HAP-1 (cell line): ENCODE results near the gene KRTAP10-4.
"Not testable (repeated sequence)": the region's sequence is repeated elsewhere in the genome, so short reads cannot be mapped to it uniquely, and the experiment has no call there.

ENCODE experiments used
- DNase-seq, 2 experiments: peaks; one replicate each; pipeline ENCODE4 v3.0.0-alpha.2; 2016 to 2020; ENCODE audit warnings: low spot score in 2 of 2
- H3K27me3 ChIP-seq: fragments of 250-450 bp; sonication (Bioruptor Pico); 2 replicates; pipeline ENCODE4 v1.5.1; 2020; ENCODE audit warnings: low read depth, mild to moderate bottlenecking, moderate library complexity
- H3K36me3 ChIP-seq: fragments of 250-450 bp; sonication (Bioruptor Pico); replicated peaks from 2 replicates; pipeline ENCODE4 v1.5.1; 2020; ENCODE audit warnings: mild to moderate bottlenecking
- H3K4me1 ChIP-seq: fragments of 250-450 bp; sonication (Bioruptor Pico); 2 replicates; pipeline ENCODE4 v1.5.1; 2020; ENCODE audit warnings: mild to moderate bottlenecking
- H3K4me3 ChIP-seq: fragments of 250-450 bp; sonication (Bioruptor Pico); 2 replicates; pipeline ENCODE4 v1.5.1; 2020; ENCODE audit warnings: mild to moderate bottlenecking, moderate library complexity
- H3K9me3 ChIP-seq: fragments of 250-450 bp; sonication (Bioruptor Pico); 2 replicates; pipeline ENCODE4 v1.5.1; 2020; ENCODE audit warnings: mild to moderate bottlenecking, moderate library complexity
- in situ Hi-C: fragments of 300-500 bp; cut with MboI; formaldehyde crosslinking; loops from 3 replicates; pipeline ENCODE4 v1.14.3; 2020; ENCODE audit warnings: low sequenced_read_pairs, inconsistent platforms, mixed read lengths

Gene KRTAP10-4, protein sequence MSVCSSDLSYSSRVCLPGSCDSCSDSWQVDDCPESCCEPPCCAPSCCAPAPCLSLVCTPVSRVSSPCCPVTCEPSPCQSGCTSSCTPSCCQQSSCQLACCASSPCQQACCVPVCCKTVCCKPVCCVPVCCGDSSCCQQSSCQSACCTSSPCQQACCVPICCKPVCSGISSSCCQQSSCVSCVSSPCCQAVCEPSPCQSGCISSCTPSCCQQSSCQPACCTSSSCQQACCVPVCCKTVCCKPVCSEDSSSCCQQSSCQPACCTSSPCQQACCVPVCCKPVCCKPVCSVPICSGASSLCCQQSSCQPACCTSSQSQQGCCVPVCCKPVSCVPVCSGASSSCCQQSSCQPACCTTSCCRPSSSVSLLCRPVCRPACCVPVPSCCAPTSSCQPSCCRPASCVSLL

DNA sequence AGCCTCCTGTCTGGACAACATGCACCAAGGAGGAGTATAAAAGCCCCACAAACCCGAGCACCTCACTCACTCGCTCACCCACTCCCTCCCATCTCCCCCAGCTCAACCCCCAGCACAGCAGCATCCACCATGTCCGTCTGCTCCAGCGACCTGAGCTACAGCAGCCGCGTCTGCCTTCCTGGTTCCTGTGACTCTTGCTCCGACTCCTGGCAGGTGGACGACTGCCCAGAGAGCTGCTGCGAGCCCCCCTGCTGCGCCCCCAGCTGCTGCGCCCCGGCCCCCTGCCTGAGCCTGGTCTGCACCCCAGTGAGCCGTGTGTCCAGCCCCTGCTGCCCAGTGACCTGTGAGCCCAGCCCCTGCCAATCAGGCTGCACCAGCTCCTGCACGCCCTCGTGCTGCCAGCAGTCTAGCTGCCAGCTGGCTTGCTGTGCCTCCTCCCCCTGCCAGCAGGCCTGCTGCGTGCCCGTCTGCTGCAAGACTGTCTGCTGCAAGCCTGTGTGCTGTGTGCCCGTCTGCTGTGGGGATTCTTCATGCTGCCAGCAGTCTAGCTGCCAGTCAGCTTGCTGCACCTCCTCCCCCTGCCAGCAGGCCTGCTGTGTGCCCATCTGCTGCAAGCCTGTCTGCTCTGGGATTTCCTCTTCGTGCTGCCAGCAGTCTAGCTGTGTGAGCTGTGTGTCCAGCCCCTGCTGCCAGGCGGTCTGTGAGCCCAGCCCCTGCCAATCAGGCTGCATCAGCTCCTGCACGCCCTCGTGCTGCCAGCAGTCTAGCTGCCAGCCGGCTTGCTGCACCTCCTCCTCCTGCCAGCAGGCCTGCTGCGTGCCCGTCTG, at the start of gene KRTAP10-4:
Gene KRTAP10-4, plus strand, starts transcription at position 100 of the 827 bp plus-strand sequence. Its CDS starts 30 bp downstream, at position 130.
- H3K36me3 ChIP-seq, in situ Hi-C loops, H3K27me3 ChIP-seq, H3K4me3 ChIP-seq, H3K9me3 ChIP-seq, DNase-seq, H3K4me1 ChIP-seq: not testable (repeated sequence)

- in situ Hi-C loops, result no loop called here
- no peaks in the 10 kb centered on the region for H3K27me3 ChIP-seq
- no peaks in the 10 kb centered on the region for H3K36me3 ChIP-seq
Measured at GRCh38 chr21:44524414-44525371, 48.8 kb upstream of the KRTAP10-4 start.

DNA sequence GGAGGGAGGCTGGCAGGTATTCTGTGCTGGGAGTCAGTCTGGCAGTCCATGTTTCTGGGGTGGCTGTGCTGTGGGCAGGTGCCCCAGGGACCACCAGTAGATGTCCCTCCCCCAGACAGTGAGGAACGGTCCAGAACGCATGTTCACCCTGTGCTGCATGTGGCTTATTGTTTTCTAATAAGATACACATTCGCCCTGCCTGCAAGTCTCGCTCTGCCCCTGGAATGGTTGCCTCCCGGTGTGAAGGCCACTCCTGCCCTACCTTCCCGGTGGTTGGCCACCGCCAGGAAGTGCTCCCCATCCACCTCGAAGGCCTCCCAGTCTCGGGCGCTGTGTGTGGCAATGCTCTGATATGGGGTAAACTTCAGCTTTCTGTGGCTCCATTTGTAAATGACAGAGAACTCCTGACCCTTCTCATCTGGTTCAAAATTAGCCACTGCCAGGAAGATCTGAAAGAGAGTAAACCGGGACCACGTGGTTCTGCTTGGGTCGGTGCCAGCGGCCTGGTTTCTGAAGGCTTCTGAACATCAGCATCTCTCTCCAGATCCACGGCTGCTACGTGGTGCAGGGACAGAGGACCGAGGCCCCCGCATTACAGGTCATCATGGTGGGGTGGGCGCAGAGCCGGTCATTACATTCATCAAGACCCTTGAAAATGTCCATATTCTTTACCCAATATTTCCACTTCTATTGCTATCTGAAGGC, 48.0 kb upstream of the KRTAP10-4 start:
- no peaks in the 10 kb centered on the region for H3K9me3 ChIP-seq
- no peaks in the 10 kb centered on the region for H3K27me3 ChIP-seq
- H3K4me1 ChIP-seq, result no peaks in the 10 kb centered on the region
- H3K4me3 ChIP-seq, result no peak overlapping the region
- H3K36me3 ChIP-seq, result no peaks in the 10 kb centered on the region
- in situ Hi-C loops, result no loop called here
- DNase-seq, result no peak

More at GRCh38 chr21:44524414-44525371, 48.8 kb upstream of the KRTAP10-4 start:
- DNase-seq, result no peak
- Histone ChIP-seq H3K9me3 (no peaks in the 10 kb centered on the region), H3K4me1 (no peaks in the 10 kb centered on the region), H3K4me3 (no peak overlapping the region)

- no peak overlapping the region for H3K4me3 ChIP-seq
- no peaks in the 10 kb centered on the region for H3K27me3 ChIP-seq
Measured at GRCh38 chr21:44526096-44526997, 47.2 kb upstream of the KRTAP10-4 start.

GRCh38 chr21:44527156-44527982, 46.2 kb upstream of the KRTAP10-4 start:
- H3K9me3 ChIP-seq, result no peaks in the 10 kb centered on the region
- in situ Hi-C loops, result no loop called here
- no peak for DNase-seq
- H3K4me3 ChIP-seq, result no peak overlapping the region
- no peaks in the 10 kb centered on the region for H3K27me3 ChIP-seq
- H3K36me3 ChIP-seq, result no peaks in the 10 kb centered on the region
- no peaks in the 10 kb centered on the region for H3K4me1 ChIP-seq

More at GRCh38 chr21:44526096-44526997, 47.2 kb upstream of the KRTAP10-4 start:
- in situ Hi-C loops, result no loop called here
- DNase-seq, result no peak
- H3K9me3 ChIP-seq, result no peaks in the 10 kb centered on the region
- no peaks in the 10 kb centered on the region for H3K4me1 ChIP-seq
- no peaks in the 10 kb centered on the region for H3K36me3 ChIP-seq

GRCh38 chr21:44527983-44528633, 45.4 kb upstream of the KRTAP10-4 start:
- Histone ChIP-seq H3K27me3 (no peaks in the 10 kb centered on the region), H3K36me3 (no peaks in the 10 kb centered on the region), H3K4me1 (no peaks in the 10 kb centered on the region), H3K4me3 (no peak overlapping the region), H3K9me3 (no peaks in the 10 kb centered on the region)
- DNase-seq, result no peak
- in situ Hi-C loops, result no loop called here

DNA sequence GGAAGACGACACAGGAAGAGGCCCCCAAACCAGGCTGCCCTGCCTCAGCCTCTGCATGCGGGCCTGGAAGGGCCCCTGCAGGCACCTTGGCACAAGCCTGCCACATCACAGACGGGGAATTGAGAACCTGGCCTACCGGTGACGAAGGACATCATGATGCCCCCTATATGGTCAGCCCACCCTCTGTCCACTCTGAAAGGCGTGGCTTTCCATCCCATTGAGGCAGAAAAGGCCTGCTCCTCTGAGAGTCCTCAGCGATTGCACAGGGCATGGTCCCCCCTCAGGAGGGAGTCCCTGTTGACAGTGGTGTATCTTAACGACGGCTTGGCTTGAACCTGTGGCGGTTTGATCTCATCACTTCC, 44.9 kb upstream of the KRTAP10-4 start:
- no peaks in the 10 kb centered on the region for H3K27me3 ChIP-seq
- no peak for DNase-seq
- no peaks in the 10 kb centered on the region for H3K9me3 ChIP-seq
- no peaks in the 10 kb centered on the region for H3K36me3 ChIP-seq
- H3K4me1 ChIP-seq, result no peaks in the 10 kb centered on the region
- in situ Hi-C loops, result no loop called here
- H3K4me3 ChIP-seq, result no peak overlapping the region

GRCh38 chr21:44529011-44529421, 44.5 kb upstream of the KRTAP10-4 start:
- Histone ChIP-seq H3K27me3 (no peaks in the 10 kb centered on the region), H3K4me3 (no peak overlapping the region), H3K4me1 (no peaks in the 10 kb centered on the region), H3K36me3 (no peaks in the 10 kb centered on the region), H3K9me3 (no peaks in the 10 kb centered on the region)
- in situ Hi-C loops, result no loop called here
- no peak for DNase-seq

DNA sequence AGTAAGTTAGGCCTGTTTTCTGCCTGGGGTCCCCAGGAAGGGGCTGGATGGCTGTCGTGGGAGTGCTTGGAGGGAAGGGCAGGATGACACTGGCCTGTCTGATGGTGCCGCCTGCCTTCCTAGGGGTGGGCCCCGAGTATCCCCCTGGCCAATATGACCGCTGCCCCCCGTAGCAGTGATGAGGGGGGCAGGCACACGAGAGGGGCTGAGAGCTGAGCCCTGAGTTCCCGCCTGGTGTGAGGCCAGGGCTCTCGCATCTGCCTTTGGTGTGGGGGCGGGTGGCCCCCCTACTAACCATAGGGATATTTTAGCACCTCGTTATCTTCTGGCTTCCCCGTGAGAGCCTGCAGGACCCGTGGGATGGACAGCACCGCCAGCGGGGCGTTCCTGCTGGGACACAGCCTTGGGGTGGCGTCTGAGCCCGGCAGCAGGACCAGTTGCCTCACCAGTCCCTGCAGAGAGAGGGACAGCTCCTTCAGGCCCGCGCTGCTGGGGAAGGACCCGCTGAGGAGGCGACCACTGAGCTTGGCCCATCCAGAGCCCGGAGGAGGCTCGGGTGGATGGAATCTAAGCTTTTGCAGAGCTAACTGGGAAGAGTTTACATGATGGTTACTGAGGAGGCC, 43.9 kb upstream of the KRTAP10-4 start:
- Histone ChIP-seq H3K27me3 (no peaks in the 10 kb centered on the region), H3K36me3 (no peaks in the 10 kb centered on the region), H3K4me1 (no peaks in the 10 kb centered on the region), H3K9me3 (no peaks in the 10 kb centered on the region), H3K4me3 (no peak overlapping the region)
- DNase-seq, result no peak
- in situ Hi-C loops, result no loop called here

DNA sequence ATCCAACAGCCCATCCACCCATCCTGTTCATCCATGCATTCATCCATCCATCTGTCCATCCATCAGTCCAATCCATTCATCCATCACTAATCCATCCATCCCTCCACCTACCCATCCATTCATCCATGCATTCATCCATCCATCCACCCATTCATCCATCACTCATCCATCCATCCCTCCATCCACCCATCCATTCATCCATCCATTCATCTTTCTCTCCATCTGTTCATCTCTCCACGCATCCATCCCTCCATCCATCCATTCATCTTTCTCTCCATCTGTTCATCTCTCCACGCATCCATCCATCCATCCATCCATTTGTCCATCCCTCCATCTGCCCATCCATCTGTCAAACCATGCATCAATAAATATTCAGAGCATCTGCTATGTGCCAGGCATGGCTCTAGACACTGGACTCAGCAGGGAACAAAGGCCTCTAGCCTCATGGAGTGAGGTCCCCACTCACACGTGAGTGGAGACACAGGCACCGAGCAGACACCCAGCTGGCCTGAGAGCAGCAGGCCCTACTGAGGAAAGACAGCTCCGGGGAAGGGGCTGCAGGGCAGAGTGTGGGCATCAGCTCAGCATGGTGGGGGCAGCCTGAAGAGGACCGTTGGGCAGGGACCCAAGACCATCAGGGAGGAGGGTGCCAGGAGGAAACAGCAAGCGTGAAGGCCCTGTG, 43.2 kb upstream of the KRTAP10-4 start:
- Histone ChIP-seq H3K36me3 (no peaks in the 10 kb centered on the region), H3K4me1 (no peaks in the 10 kb centered on the region), H3K9me3 (no peaks in the 10 kb centered on the region), H3K27me3 (no peaks in the 10 kb centered on the region), H3K4me3 (no peak overlapping the region)
- in situ Hi-C loops, result no loop called here
- no peak for DNase-seq
